NB4 (cell line): ENCODE results near the gene KIAA1549.

ENCODE experiments used
- CTCF ChIP-seq: IDR thresholded peaks from one replicate; pipeline ENCODE4 v1.5.1; 2012; ENCODE audit warnings: low read depth, low read length
- MAX ChIP-seq: IDR thresholded peaks from 2 replicates; pipeline ENCODE4 v1.6.1; 2011; ENCODE audit warnings: low read depth, low read length
- POLR2A ChIP-seq: IDR thresholded peaks from 2 replicates; pipeline ENCODE4 v1.6.1; 2011; ENCODE audit warnings: mild to moderate bottlenecking; ENCODE audit not compliant: insufficient read length; ENCODE audit errors: extremely low read depth

- no peak for TF ChIP-seq POLR2A
- TF ChIP-seq CTCF, result no peak
- no peak for TF ChIP-seq MAX
These were observed 14.0 kb downstream of the KIAA1549 start for GRCh38 chr7:138967159-138967558.
